Measurements from ENCODE around the gene DRAM1.

The DRAM1 gene

DNA sequence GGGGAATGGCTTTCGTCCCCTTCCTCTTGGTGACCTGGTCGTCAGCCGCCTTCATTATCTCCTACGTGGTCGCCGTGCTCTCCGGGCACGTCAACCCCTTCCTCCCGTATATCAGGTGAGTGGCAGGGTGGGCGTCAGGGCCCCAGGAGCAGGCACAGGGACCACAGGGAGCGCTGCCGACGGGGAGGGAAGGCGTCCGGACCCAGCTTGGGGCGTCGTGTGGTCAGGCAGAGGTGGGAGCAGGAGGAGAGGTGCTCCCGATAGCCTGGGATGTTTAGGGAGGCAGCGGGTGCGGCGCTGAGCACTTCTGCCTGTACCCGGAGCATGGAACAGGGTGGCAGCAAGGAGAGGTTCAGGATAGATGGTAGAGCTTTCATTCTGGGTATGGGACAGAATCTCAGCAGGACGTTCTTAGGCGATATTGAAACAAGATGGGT is 444 bp downstream of the DRAM1 start:
- TF ChIP-seq, protein P1, sequence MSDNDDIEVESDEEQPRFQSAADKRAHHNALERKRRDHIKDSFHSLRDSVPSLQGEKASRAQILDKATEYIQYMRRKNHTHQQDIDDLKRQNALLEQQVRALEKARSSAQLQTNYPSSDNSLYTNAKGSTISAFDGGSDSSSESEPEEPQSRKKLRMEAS (IDR thresholded peaks at IDR 0.05), result no peak
- TF ChIP-seq FOXM1 (IDR thresholded peaks at IDR 0.05; ENCODE audit: borderline replicate concordance, low read depth), result no peak
- TF ChIP-seq RAD21 (IDR thresholded peaks at IDR 0.05; ENCODE audit: low read depth), result no peak
- TF ChIP-seq, protein P2, sequence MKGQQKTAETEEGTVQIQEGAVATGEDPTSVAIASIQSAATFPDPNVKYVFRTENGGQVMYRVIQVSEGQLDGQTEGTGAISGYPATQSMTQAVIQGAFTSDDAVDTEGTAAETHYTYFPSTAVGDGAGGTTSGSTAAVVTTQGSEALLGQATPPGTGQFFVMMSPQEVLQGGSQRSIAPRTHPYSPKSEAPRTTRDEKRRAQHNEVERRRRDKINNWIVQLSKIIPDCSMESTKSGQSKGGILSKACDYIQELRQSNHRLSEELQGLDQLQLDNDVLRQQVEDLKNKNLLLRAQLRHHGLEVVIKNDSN (IDR thresholded peaks at IDR 0.05), result no peak
- TF ChIP-seq YY1 (IDR thresholded peaks at IDR 0.05; ENCODE audit: low read depth), result no peak

DNA sequence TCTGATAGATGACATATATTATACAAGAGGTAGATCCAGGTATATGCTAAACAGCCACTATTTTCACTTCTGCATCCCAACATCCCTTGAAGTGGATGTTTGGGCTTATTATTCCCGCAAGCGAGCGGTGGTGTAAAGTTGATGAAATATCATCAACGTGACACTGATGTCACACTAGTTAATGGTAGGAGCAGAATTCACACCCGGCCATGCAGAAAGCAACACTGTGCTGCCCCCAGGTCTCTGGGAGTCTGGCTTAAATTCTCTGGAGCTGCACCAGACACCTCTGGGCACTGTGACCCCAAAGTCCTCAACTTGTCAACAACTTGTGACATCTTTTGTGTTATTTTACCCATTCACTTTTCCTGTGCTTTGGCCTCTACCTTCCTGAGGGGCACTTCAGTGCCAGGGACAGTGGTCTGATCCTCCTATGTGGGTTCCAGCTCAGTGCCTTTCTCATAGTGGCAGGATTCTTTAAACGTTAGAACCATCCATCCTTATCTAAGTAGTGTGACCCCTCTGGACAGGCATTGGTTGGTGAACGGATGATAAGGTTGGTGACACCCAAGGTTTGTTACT is 952 bp downstream of the DRAM1 start:
- no peak for TF ChIP-seq TAF1 (IDR thresholded peaks at IDR 0.05; ENCODE audit: low read depth)
- no peak for TF ChIP-seq YY1 (IDR thresholded peaks at IDR 0.05; ENCODE audit: low read depth)

DNA sequence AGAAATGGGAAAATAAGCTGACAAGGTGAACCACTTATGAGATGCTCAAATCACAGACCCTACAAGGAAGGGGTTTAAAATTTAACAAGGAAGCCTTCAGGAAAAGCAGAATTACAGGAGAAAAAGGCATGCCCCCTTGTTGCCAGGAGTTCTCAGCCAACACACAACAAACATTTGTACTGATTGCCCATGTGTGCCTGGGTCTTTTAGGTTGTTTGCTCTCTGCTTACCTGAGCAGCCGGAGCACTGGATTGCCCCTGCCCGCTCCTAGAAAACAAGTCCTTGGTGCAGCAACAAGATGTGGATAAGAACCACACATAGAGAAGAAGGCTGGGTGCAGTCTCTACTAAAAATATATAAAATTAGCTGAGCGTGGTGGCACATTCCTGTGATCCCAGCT is 3.4 kb downstream of the DRAM1 start:
- TF ChIP-seq NFIC (IDR thresholded peaks at IDR 0.05) (no peak), CEBPB (IDR thresholded peaks at IDR 0.05) (no peak), EP300 (IDR thresholded peaks at IDR 0.05; ENCODE audit: borderline replicate concordance) (no peak)

DNA sequence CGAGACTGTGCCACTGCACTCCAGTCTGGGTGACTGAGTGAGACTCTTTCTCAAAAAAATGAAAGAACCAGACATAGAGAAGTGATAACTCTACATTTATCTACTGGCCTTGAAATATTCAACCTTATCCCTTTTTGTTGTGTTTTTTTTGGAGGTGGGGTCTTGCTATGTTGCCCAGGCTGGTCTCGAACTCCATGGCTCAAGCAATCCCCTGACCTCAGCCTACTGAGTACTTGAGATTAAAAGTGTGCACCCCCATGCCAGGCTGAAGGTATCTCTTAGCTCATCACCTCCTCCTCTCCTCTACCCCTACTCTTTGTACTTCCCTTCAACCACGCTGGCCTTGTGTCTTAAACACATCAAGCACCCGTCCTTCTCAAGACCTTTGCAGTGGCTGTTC is 3.8 kb downstream of the DRAM1 start:
- TF ChIP-seq CEBPB (IDR thresholded peaks at IDR 0.05) (no peak), TAF1 (IDR thresholded peaks at IDR 0.05; ENCODE audit: low read depth) (no peak), EP300 (IDR thresholded peaks at IDR 0.05; ENCODE audit: borderline replicate concordance) (no peak)

DNA sequence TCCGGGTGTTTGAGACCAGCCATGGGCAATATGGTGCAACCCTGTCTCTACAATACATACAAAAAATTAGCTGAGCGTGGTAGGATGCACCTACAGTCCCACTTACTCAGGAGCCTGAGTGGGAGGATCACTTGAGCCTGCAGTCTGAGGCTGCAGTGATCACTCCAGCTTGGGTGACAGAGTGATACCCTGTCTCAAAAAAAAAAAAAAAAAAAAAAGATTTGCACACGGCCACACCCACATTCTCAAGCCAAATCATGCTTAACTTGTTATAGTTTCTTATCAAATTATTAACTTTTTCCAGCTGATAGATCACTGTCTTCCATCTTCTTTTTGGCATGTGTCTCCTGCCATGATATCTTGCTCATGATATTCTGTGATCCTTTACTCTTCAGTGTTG is 6.8 kb downstream of the DRAM1 start:
- TF ChIP-seq, protein P1 (IDR thresholded peaks at IDR 0.05), result no peak
- TF ChIP-seq EGR1 (IDR thresholded peaks at IDR 0.05), result no peak
- TF ChIP-seq ZBTB7A (IDR thresholded peaks at IDR 0.05; ENCODE audit: low read depth), result no peak
- TF ChIP-seq NFIC (IDR thresholded peaks at IDR 0.05), result no peak
- TF ChIP-seq TCF12 (IDR thresholded peaks at IDR 0.05; ENCODE audit: low read depth), result no peak
- no peak for TF ChIP-seq EP300 (IDR thresholded peaks at IDR 0.05; ENCODE audit: borderline replicate concordance)
- TF ChIP-seq FOXM1 (IDR thresholded peaks at IDR 0.05; ENCODE audit: borderline replicate concordance, low read depth), result no peak
- TF ChIP-seq TEAD4 (IDR thresholded peaks at IDR 0.05), result no peak
- no peak for TF ChIP-seq YY1 (IDR thresholded peaks at IDR 0.05; ENCODE audit: low read depth)
- TF ChIP-seq, protein P2 (IDR thresholded peaks at IDR 0.05), result no peak

DNA sequence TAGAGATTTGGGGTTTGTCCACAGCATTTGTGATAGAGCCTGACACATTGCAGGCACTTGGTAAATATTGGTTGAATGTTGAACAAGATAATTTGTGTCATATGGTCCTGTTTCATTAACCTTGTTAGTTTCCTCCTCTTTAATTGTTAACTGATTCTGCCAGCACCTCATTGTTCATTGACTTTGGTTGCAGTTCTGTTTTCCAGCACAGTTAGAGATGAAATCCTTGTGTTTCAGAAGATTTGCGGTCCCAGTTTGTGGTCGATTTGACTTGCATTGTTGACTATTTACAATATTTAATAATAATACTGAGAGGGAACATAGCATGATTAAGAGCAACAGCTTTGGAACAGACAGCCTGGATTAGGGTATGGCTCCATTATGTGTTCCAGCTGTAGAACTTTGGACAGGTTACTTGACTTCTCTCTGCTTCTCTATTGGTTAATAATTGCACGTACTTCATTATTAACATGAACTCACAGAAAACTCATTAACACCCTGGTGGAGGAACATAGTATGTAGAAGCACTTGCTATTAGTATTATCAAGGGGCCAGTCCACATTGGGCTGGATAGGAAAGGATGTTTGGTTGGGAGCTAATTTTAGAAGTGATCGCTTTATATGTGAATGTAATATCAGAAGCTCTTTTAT is 8.7 kb downstream of the DRAM1 start:
- TF ChIP-seq, protein P2 (IDR thresholded peaks at IDR 0.05), result no peak
- TF ChIP-seq, protein P1 (IDR thresholded peaks at IDR 0.05), result no peak
- TF ChIP-seq EGR1 (IDR thresholded peaks at IDR 0.05), result no peak
- TF ChIP-seq ZBTB7A (IDR thresholded peaks at IDR 0.05; ENCODE audit: low read depth), result no peak
- TF ChIP-seq CREB1 (IDR thresholded peaks at IDR 0.05; ENCODE audit: low read depth), result no peak
- no peak for TF ChIP-seq RAD21 (IDR thresholded peaks at IDR 0.05; ENCODE audit: low read depth)
- no peak for TF ChIP-seq YY1 (IDR thresholded peaks at IDR 0.05; ENCODE audit: low read depth)
- no peak for TF ChIP-seq FOXM1 (IDR thresholded peaks at IDR 0.05; ENCODE audit: borderline replicate concordance, low read depth)
- TF ChIP-seq NFIC (IDR thresholded peaks at IDR 0.05), result no peak

DNA sequence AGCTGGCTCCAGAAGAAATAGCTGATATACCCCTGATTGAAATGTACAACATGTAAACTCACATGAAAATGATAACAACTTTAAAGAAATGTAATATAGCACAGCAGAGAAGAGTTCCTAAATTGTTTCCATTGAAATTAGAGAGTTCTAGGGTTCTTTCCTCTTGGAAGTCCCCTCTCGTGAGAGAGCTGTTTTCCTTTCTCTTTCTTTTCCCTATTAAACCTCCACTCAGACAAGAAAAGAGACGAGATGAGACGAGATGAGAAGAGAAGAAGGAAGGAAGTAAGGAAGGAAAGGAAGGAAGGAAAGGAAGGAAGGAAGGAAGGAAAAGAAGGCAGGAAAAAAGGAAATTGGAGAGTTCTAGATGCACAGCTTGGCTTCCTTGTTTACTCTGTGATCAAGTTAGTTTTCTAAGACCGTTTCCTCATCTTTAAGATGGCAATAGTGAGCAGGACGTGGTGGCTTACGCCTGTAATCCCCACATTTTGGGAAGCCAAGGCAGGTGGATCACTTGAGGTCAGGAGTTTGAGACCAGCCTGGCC is 11.9 kb downstream of the DRAM1 start:
- TF ChIP-seq EP300 (IDR thresholded peaks at IDR 0.05; ENCODE audit: borderline replicate concordance), result no peak
- TF ChIP-seq TEAD4 (IDR thresholded peaks at IDR 0.05), result no peak
- no peak for TF ChIP-seq CREB1 (IDR thresholded peaks at IDR 0.05; ENCODE audit: low read depth)
- no peak for TF ChIP-seq YY1 (IDR thresholded peaks at IDR 0.05; ENCODE audit: low read depth)
- TF ChIP-seq FOXM1 (IDR thresholded peaks at IDR 0.05; ENCODE audit: borderline replicate concordance, low read depth), result no peak
- no peak for TF ChIP-seq RAD21 (IDR thresholded peaks at IDR 0.05; ENCODE audit: low read depth)
- no peak for TF ChIP-seq TCF12 (IDR thresholded peaks at IDR 0.05; ENCODE audit: low read depth)
- TF ChIP-seq, protein P1 (IDR thresholded peaks at IDR 0.05), result no peak
- no peak for TF ChIP-seq TAF1 (IDR thresholded peaks at IDR 0.05; ENCODE audit: low read depth)
- TF ChIP-seq ZBTB7A (IDR thresholded peaks at IDR 0.05; ENCODE audit: low read depth), result no peak
- TF ChIP-seq, protein P2 (IDR thresholded peaks at IDR 0.05), result no peak
- TF ChIP-seq, protein P3, sequence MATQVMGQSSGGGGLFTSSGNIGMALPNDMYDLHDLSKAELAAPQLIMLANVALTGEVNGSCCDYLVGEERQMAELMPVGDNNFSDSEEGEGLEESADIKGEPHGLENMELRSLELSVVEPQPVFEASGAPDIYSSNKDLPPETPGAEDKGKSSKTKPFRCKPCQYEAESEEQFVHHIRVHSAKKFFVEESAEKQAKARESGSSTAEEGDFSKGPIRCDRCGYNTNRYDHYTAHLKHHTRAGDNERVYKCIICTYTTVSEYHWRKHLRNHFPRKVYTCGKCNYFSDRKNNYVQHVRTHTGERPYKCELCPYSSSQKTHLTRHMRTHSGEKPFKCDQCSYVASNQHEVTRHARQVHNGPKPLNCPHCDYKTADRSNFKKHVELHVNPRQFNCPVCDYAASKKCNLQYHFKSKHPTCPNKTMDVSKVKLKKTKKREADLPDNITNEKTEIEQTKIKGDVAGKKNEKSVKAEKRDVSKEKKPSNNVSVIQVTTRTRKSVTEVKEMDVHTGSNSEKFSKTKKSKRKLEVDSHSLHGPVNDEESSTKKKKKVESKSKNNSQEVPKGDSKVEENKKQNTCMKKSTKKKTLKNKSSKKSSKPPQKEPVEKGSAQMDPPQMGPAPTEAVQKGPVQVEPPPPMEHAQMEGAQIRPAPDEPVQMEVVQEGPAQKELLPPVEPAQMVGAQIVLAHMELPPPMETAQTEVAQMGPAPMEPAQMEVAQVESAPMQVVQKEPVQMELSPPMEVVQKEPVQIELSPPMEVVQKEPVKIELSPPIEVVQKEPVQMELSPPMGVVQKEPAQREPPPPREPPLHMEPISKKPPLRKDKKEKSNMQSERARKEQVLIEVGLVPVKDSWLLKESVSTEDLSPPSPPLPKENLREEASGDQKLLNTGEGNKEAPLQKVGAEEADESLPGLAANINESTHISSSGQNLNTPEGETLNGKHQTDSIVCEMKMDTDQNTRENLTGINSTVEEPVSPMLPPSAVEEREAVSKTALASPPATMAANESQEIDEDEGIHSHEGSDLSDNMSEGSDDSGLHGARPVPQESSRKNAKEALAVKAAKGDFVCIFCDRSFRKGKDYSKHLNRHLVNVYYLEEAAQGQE (IDR thresholded peaks at IDR 0.05; ENCODE audit: low read depth), result no peak
- no peak for TF ChIP-seq NFIC (IDR thresholded peaks at IDR 0.05)
- no peak for TF ChIP-seq CEBPB (IDR thresholded peaks at IDR 0.05)
- TF ChIP-seq EGR1 (IDR thresholded peaks at IDR 0.05), result no peak

All from Ishikawa (cell line).